ENCODE measurements around the gene TMEM54. TPM values are rescaled to one million over a fixed set of nuclear protein-coding genes. Genes with fewer than 3 reads are reported as not detected.
A peak's percentile ranks its signal among the peaks of the same experiment; 100 is the strongest.

Gene TMEM54
- total and polyA plus RNA-seq, 7 experiments from 2014 or later = not detected

DNA sequence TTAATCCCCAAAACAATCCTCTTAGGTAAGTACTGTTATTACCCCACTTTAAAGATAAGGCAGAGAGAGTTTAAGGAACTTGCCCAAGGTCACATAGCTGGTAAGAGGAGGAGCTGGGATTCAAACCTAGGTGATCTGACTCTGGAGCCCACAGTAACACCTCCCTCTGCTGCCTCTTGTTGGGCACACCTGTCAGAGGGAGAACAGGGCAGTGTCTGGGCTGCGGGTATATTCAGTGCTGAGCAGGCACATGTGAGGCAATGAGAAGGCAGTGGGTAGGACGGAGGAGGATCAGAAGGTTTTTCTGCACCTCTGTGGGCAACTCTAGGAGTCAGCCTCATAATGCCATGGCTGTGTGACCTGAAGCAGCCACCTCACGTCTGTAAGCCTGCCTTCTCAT lies 13.1 kb downstream of the TMEM54 start:
- Histone ChIP-seq H3K4me1 (ENCODE audit: control insufficient read depth in 2 of 2, insufficient read depth in 2 of 2, low read length in 2 of 2) (no peaks in the 10 kb centered on the region), H3K36me3 (ENCODE audit: control insufficient read depth in 2 of 3, insufficient read depth in 3 of 3, low read length in 3 of 3) (no peaks in the 10 kb centered on the region), H3K27me3 (ENCODE audit: control insufficient read depth in 2 of 2, insufficient read depth in 2 of 2, low read length in 2 of 2) (peaks cover 7 to 29% of the 10 kb centered on the region in 2 donors), H3K27ac (ENCODE audit: low read depth, low read length) (no peak overlapping the region), H3K9me3 (ENCODE audit: control insufficient read depth in 2 of 3, low read length in 3 of 3) (no peaks in the 10 kb centered on the region), H3K4me3 (ENCODE audit: low read length) (no peak overlapping the region)
- peaks cover 0 to 3% (median 0%) of the 10 kb centered on the region in 5 donors for H3K36me3 Mint-ChIP-seq
- ChIA-PET POLR2A (no interaction called here), CTCF (no interaction called here)
- H3K4me3 Mint-ChIP-seq = peak overlapping the region in 1 of 10 donors; percentile 13
- intact Hi-C loops (cut with micrococcal nuclease) = no loop called here
- H3K4me1 Mint-ChIP-seq = peaks cover 6 to 19% (median 13%) of the 10 kb centered on the region in 7 donors
- no peak for DNase-seq
- ATAC-seq = no peak
- peaks cover 77 to 87% (median 79%) of the 10 kb centered on the region in 5 donors for H3K27me3 Mint-ChIP-seq
- peaks cover 0 to 4% (median 0%) of the 10 kb centered on the region in 11 donors for H3K9me3 Mint-ChIP-seq
- no peak overlapping the region for H3K27ac Mint-ChIP-seq

DNA sequence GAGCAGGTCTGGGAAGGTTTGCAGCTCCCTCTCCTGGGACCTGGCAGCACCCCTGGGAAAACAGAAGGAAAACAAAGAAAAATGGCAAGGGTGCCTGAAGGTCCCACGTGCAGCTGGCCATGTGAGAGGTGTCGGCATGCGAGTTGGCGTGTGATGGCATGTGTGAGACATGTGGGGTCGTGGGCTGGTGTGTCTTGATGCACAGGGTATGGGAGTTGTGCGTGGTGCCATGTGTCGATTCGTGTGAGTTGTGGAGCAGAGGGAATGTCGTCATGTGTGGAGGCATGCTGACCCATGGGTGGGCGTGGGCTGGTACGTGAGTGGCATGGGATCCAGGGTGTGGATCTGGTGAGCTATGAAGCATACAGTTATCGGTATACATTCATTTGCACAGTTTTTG lies 13.6 kb downstream of the TMEM54 start:
- Histone ChIP-seq H3K4me3 (ENCODE audit: low read length) (no peak overlapping the region), H3K36me3 (ENCODE audit: control insufficient read depth in 2 of 3, insufficient read depth in 3 of 3, low read length in 3 of 3) (no peaks in the 10 kb centered on the region), H3K27ac (ENCODE audit: low read depth, low read length) (no peak overlapping the region), H3K27me3 (ENCODE audit: control insufficient read depth in 2 of 2, insufficient read depth in 2 of 2, low read length in 2 of 2) (peaks cover 7 to 29% of the 10 kb centered on the region in 2 donors), H3K4me1 (ENCODE audit: control insufficient read depth in 2 of 2, insufficient read depth in 2 of 2, low read length in 2 of 2) (no peaks in the 10 kb centered on the region), H3K9me3 (ENCODE audit: control insufficient read depth in 2 of 3, low read length in 3 of 3) (no peaks in the 10 kb centered on the region)
- DNase-seq (no peak), ATAC-seq (no peak)
- CTCF ChIA-PET = no interaction called here
- peaks cover 0 to 4% (median 0%) of the 10 kb centered on the region in 11 donors for H3K9me3 Mint-ChIP-seq
- POLR2A ChIA-PET = no interaction called here
- peaks cover 0 to 3% (median 0%) of the 10 kb centered on the region in 5 donors for H3K36me3 Mint-ChIP-seq
- peak overlapping the region in 1 of 10 donors; percentile 8 for H3K4me3 Mint-ChIP-seq
- intact Hi-C loops (cut with micrococcal nuclease) = no loop called here
- H3K27me3 Mint-ChIP-seq = peaks cover 76 to 88% (median 78%) of the 10 kb centered on the region in 5 donors
- H3K4me1 Mint-ChIP-seq = peaks cover 5 to 18% (median 12%) of the 10 kb centered on the region in 7 donors
- H3K27ac Mint-ChIP-seq = no peak overlapping the region

DNA sequence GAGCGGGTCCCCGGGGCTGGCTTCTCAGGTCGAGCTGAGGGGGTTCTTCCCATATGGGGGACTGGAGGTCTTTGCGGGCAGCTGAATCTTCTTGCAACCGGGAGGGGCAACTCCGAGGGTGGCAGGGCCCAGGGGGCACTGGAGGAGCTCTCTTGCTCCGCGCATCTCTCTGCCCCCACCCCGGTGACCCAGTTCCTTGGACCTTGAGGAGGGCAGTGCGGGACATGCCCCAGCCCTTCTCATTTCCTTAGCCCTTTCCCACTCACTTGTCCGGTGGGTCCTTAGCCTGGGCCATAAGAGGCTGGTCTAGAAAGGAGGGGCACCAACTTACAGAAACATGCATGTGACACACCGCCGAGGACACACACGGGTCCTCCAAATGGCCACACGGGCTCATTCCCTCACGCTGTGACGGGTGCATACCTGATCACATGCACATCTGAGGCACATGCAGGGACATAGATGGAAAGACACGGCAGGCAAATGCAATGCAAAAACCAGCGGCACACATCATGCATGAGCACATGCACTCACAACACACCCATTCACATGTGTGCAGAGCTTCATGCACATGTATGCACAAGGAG lies 14.3 kb downstream of the TMEM54 start:
- Histone ChIP-seq H3K27me3 (ENCODE audit: control insufficient read depth in 2 of 2, insufficient read depth in 2 of 2, low read length in 2 of 2) (peaks cover 7 to 22% of the 10 kb centered on the region in 2 donors), H3K36me3 (ENCODE audit: control insufficient read depth in 2 of 3, insufficient read depth in 3 of 3, low read length in 3 of 3) (no peaks in the 10 kb centered on the region), H3K9me3 (ENCODE audit: control insufficient read depth in 2 of 3, low read length in 3 of 3) (no peaks in the 10 kb centered on the region), H3K4me1 (ENCODE audit: control insufficient read depth in 2 of 2, insufficient read depth in 2 of 2, low read length in 2 of 2) (no peaks in the 10 kb centered on the region), H3K27ac (ENCODE audit: low read depth, low read length) (no peak overlapping the region), H3K4me3 (ENCODE audit: low read length) (no peak overlapping the region)
- Mint-ChIP-seq H3K4me1 (peaks cover 0 to 14% (median 5%) of the 10 kb centered on the region in 7 donors), H3K4me3 (peak overlapping the region in 1 of 10 donors; percentile 13), H3K27ac (no peak overlapping the region), H3K27me3 (peaks cover 68 to 82% (median 71%) of the 10 kb centered on the region in 5 donors), H3K9me3 (peaks cover 0 to 4% (median 0%) of the 10 kb centered on the region in 11 donors), H3K36me3 (no peaks in the 10 kb centered on the region)
- DNase-seq = no peak
- ChIA-PET POLR2A (no interaction called here), CTCF (no interaction called here)
- intact Hi-C loops (cut with micrococcal nuclease) = no loop called here
- ATAC-seq = no peak

DNA sequence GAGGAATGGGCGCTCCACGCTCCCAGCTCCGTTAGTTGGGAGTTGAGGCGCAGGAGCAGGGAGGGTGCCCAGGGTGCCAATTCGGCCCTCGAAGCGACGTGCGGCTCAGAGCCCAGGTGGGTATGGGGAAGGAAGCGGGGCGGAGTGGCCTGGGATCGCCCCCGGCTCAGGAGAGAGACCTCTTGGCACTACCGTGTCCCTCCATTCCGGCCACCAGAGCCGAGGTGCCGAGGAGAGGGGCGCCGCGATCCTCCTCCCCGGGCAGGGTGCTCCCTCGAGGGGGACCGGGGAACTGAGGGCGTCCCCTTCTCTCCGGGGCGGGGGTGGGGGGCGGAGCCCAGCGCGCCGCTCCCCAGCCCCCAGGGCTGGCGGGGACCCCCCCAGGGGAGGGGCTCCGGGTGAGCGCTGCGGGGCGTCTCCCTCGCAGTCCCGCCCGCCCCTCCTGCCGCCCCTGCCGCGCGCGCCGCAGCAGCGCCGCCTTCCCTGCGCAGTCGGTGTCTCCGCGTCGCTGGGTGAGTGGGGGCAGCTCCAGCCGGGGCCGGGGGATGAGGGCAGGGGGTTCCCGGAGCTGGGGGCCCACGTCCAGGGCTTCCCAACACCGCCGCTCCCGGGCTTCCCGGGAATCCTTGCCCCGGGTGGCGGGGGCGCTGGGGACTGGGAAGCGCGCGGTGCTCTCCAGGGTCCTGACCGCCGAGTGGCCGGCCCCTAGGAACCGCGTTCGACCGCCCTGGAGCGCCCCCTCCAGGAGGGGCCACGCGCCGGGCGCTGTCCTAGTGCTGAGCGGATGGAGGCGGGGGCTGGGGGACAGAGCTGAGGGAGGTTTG lies 15.0 kb downstream of the TMEM54 start, which contains the start of gene HPCA:
HPCA (plus strand) TSS at position 488 of the 824 bp plus-strand sequence. CDS start 2,408 bp downstream, outside the sequence.
- no peak within 1 kb of the TSS for H3K4me3 ChIP-seq (ENCODE audit: low read length)
- ChIA-PET CTCF (no interaction called here), POLR2A (no interaction called here)
- no peaks in the 10 kb centered on the region for H3K36me3 Mint-ChIP-seq
- no peaks in the 10 kb centered on the region for H3K4me1 ChIP-seq (ENCODE audit: control insufficient read depth in 2 of 2, insufficient read depth in 2 of 2, low read length in 2 of 2)
- peaks cover 0 to 4% (median 0%) of the 10 kb centered on the region in 11 donors for H3K9me3 Mint-ChIP-seq
- no peak within 1 kb of the TSS for H3K27ac ChIP-seq (ENCODE audit: low read depth, low read length)
- ATAC-seq (peak; percentile 79), DNase-seq (peak in 3 of 9 donors; percentile 10 to 68 (median 23))
- intact Hi-C loops (cut with micrococcal nuclease) = no loop called here
- no peak within 1 kb of the TSS for H3K27ac Mint-ChIP-seq
- H3K27me3 ChIP-seq (ENCODE audit: control insufficient read depth in 2 of 2, insufficient read depth in 2 of 2, low read length in 2 of 2) = peaks cover 7 to 15% of the 10 kb centered on the region in 2 donors
- H3K36me3 ChIP-seq (ENCODE audit: control insufficient read depth in 2 of 3, insufficient read depth in 3 of 3, low read length in 3 of 3) = no peaks in the 10 kb centered on the region
- H3K27me3 Mint-ChIP-seq = peaks cover 61 to 81% (median 65%) of the 10 kb centered on the region in 5 donors
- H3K4me3 Mint-ChIP-seq = peak within 1 kb of the TSS in 2 of 10 donors; percentile 38 to 43
- no peaks in the 10 kb centered on the region for H3K9me3 ChIP-seq (ENCODE audit: control insufficient read depth in 2 of 3, low read length in 3 of 3)
- peaks cover 0 to 14% (median 5%) of the 10 kb centered on the region in 7 donors for H3K4me1 Mint-ChIP-seq

DNA sequence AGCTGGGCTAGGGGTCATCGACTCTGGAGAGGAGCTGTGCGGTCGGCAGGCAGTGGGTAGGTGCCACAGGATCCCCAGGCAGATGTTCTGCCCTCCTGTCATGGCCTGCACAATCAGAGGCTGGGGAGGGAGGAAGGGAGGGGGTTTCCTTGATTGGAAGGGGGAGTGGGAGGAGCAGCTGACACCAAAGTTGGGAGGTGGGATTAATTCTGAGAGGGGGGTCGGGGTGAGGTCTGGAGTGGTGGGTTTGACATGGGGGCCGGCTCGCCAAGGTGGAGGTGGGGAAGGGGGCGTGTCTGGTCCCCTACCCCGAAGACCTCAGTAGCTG lies 15.5 kb downstream of the TMEM54 start:
- intact Hi-C loops (cut with micrococcal nuclease) = no loop called here
- no peak overlapping the region for H3K27ac ChIP-seq (ENCODE audit: low read depth, low read length)
- ChIA-PET CTCF (no interaction called here), POLR2A (no interaction called here)
- DNase-seq = no peak
- no peak for ATAC-seq
- Mint-ChIP-seq H3K9me3 (peaks cover 0 to 4% (median 0%) of the 10 kb centered on the region in 11 donors), H3K4me3 (peak overlapping the region in 2 of 10 donors; percentile 38 to 43), H3K4me1 (peaks cover 0 to 14% (median 5%) of the 10 kb centered on the region in 7 donors), H3K36me3 (no peaks in the 10 kb centered on the region), H3K27me3 (peaks cover 58 to 80% (median 62%) of the 10 kb centered on the region in 5 donors), H3K27ac (no peak overlapping the region)
- no peak overlapping the region for H3K4me3 ChIP-seq (ENCODE audit: low read length)
- peaks cover 7 to 11% of the 10 kb centered on the region in 2 donors for H3K27me3 ChIP-seq (ENCODE audit: control insufficient read depth in 2 of 2, insufficient read depth in 2 of 2, low read length in 2 of 2)
- H3K4me1 ChIP-seq (ENCODE audit: control insufficient read depth in 2 of 2, insufficient read depth in 2 of 2, low read length in 2 of 2) = no peaks in the 10 kb centered on the region
- no peaks in the 10 kb centered on the region for H3K9me3 ChIP-seq (ENCODE audit: control insufficient read depth in 2 of 3, low read length in 3 of 3)
- no peaks in the 10 kb centered on the region for H3K36me3 ChIP-seq (ENCODE audit: control insufficient read depth in 2 of 3, insufficient read depth in 3 of 3, low read length in 3 of 3)

GRCh38 chr1:32884726-32885125 lies 16.5 kb downstream of the TMEM54 start:
- Histone ChIP-seq H3K4me1 (ENCODE audit: control insufficient read depth in 2 of 2, insufficient read depth in 2 of 2, low read length in 2 of 2) (no peaks in the 10 kb centered on the region), H3K27ac (ENCODE audit: low read depth, low read length) (no peak overlapping the region), H3K9me3 (ENCODE audit: control insufficient read depth in 2 of 3, low read length in 3 of 3) (no peaks in the 10 kb centered on the region), H3K27me3 (ENCODE audit: control insufficient read depth in 2 of 2, insufficient read depth in 2 of 2, low read length in 2 of 2) (peaks cover 7 to 11% of the 10 kb centered on the region in 2 donors), H3K36me3 (ENCODE audit: control insufficient read depth in 2 of 3, insufficient read depth in 3 of 3, low read length in 3 of 3) (no peaks in the 10 kb centered on the region), H3K4me3 (ENCODE audit: low read length) (no peak overlapping the region)
- ChIA-PET POLR2A (no interaction called here), CTCF (no interaction called here)
- intact Hi-C loops (cut with micrococcal nuclease) = no loop called here
- Mint-ChIP-seq H3K27ac (no peak overlapping the region), H3K4me1 (peaks cover 0 to 14% (median 5%) of the 10 kb centered on the region in 7 donors), H3K27me3 (peaks cover 49 to 74% (median 53%) of the 10 kb centered on the region in 5 donors), H3K4me3 (no peak overlapping the region), H3K36me3 (no peaks in the 10 kb centered on the region), H3K9me3 (peaks cover 0 to 4% (median 0%) of the 10 kb centered on the region in 11 donors)
- no peak for DNase-seq
- ATAC-seq = no peak
